Hepatocyte (in vitro differentiated cells): ENCODE measurements around the gene SLAMF7.
"Not testable (repeated sequence)": the region's sequence is repeated elsewhere in the genome, so short reads cannot be mapped to it uniquely, and the experiment has no call there.

Experiments used
- EZH2 ChIP-seq: fragments of 200-600 bp; sonication (generic); IDR thresholded peaks from 2 replicates; pipeline ENCODE4 v1.6.1; 2016; ENCODE audit warnings: antibody characterized with exemption, mild to moderate bottlenecking, borderline replicate concordance
- TF ChIP-seq, protein P1 (sequence below): fragments of 200-600 bp; sonication (generic); IDR thresholded peaks from 2 replicates; pipeline ENCODE4 v1.5.1; 2016; ENCODE audit warnings: antibody characterized with exemption, mild to moderate bottlenecking; ENCODE audit not compliant: poor library complexity

DNA sequence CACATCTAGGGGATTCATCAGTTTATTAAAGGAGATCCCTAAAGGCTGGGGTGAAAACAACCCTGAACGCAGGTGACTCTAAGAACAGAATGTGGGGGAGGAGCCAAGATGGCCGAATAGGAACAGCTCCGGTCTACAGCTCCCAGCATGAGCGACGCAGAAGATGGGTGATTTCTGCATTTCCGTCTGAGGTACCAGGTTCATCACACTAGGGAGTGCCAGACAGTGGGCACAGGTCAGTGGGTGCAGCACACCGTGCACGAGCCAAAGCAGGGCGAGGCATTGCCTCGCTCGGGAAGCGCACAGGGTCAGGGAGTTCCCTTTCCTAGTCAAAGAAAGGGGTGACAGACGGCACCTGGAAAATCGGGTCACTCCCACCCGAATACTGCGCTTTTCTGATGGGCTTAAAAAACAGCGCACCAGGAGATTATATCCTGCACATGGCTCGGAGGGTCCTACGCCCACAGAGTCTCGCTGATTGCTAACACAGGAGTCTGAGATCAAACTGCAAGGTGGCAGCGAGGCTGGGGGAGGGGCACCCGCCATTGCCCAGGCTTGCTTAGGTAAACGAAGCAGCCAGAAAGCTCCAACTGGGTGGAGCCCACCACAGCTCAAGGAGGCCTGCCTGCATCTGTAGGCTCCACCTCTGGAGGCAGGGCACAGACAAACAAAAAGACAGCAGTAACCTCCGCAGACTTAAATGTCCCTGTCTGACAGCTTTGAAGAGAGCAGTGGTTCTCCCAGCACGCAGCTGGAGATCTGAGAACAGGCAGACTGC is 44.1 kb downstream of the SLAMF7 start:
- TF ChIP-seq, protein P1, sequence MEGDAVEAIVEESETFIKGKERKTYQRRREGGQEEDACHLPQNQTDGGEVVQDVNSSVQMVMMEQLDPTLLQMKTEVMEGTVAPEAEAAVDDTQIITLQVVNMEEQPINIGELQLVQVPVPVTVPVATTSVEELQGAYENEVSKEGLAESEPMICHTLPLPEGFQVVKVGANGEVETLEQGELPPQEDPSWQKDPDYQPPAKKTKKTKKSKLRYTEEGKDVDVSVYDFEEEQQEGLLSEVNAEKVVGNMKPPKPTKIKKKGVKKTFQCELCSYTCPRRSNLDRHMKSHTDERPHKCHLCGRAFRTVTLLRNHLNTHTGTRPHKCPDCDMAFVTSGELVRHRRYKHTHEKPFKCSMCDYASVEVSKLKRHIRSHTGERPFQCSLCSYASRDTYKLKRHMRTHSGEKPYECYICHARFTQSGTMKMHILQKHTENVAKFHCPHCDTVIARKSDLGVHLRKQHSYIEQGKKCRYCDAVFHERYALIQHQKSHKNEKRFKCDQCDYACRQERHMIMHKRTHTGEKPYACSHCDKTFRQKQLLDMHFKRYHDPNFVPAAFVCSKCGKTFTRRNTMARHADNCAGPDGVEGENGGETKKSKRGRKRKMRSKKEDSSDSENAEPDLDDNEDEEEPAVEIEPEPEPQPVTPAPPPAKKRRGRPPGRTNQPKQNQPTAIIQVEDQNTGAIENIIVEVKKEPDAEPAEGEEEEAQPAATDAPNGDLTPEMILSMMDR = not testable (repeated sequence)
- TF ChIP-seq EZH2 = not testable (repeated sequence)
